ENCODE measurements around the gene PRR7. TPM values are rescaled to one million over a fixed set of nuclear protein-coding genes. Genes with fewer than 3 reads are reported as not detected.

The PRR7 gene
- total RNA-seq, 1 experiment from 2014 or later, result 4.7 TPM

DNA sequence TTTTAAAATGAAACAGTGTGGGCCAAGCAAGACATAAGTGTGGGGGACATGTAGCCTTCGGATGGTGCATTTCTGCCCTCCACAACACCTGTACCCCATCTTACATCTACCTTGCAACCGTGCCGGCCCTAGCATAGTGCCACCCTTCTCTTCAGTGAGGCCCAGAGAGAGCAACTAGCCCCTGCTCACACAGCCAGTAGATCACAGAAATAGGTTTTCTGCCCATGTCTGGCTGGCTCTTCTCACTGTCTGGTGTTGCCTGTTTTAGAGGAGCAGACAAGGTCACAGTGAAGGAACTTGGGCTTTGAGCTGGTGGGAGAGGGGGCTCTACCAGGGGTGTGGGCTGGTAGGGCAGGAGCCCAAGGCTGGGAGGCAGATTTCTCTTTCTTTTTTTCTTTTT is 39.6 kb downstream of the PRR7 start:
- no peak for DNase-seq
- ChIA-PET POLR2A (no interaction called here), CTCF (no interaction called here)
- Mint-ChIP-seq H3K27ac (ENCODE audit: unreplicated experiment) (no peak overlapping the region), H3K9me3 (ENCODE audit: unreplicated experiment) (no peaks in the 10 kb centered on the region), H3K4me3 (ENCODE audit: unreplicated experiment) (no peak overlapping the region), H3K27me3 (ENCODE audit: insufficient read depth, unreplicated experiment) (no peaks in the 10 kb centered on the region), H3K36me3 (ENCODE audit: insufficient read depth, unreplicated experiment) (peaks cover 36% of the 10 kb centered on the region), H3K4me1 (ENCODE audit: low read depth, unreplicated experiment) (peaks cover 6% of the 10 kb centered on the region)
- Histone ChIP-seq H3K27me3 (replicated peaks; ENCODE audit: control insufficient read depth, insufficient read depth, low read length) (no peaks in the 10 kb centered on the region), H3K9me3 (no peaks in the 10 kb centered on the region), H3K36me3 (ENCODE audit: control insufficient read depth, insufficient read depth, low read length) (no peaks in the 10 kb centered on the region), H3K4me1 (0 out of 2 replicates have a peak, but pooled peaks cover 2% of the 10 kb centered on the region), H3K4me3 (ENCODE audit: low read depth, low read length) (no peak overlapping the region)
- intact Hi-C loops (cut with micrococcal nuclease; ENCODE audit: unreplicated experiment), result no loop called here
- TF ChIP-seq CTCF (IDR thresholded peaks at IDR 0.05; ENCODE audit: insufficient read depth in 1 of 2, low read depth in 1 of 2, low read length in 1 of 2, severe bottlenecking in 1 of 2, unreplicated experiment in 1 of 2), result no peak
- no TSS peak for BruUV-seq (replicated peaks)

DNA sequence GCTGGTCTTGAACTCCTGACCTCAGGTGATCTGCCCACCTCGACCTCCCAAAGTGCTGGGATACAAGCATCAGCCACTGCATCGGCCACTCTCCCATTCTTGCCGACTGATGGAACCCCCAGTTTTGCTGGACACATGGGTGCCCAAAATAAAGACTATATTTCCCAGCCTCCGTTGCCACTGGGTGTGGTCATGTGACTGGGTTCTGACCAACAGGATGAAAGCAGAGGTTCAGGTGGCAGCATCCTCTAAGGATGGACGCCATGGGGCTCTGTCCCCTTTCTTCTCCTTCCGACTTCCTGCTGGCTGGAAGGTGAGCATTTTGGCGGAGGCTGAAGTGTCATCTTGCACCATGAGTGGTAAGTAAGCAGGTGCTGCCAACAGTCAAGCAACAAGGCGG is 40.5 kb downstream of the PRR7 start:
- Mint-ChIP-seq H3K36me3 (ENCODE audit: insufficient read depth, unreplicated experiment) (peaks cover 41% of the 10 kb centered on the region), H3K4me3 (ENCODE audit: unreplicated experiment) (no peak overlapping the region), H3K4me1 (ENCODE audit: low read depth, unreplicated experiment) (peaks cover 6% of the 10 kb centered on the region), H3K27me3 (ENCODE audit: insufficient read depth, unreplicated experiment) (no peaks in the 10 kb centered on the region), H3K9me3 (ENCODE audit: unreplicated experiment) (no peaks in the 10 kb centered on the region), H3K27ac (ENCODE audit: unreplicated experiment) (no peak overlapping the region)
- CTCF ChIA-PET, result interaction anchor here (0.6 kb wide), 2 partner anchors 9 to 81 kb away, joined by 6 to 9 read pairs; no protein-coding TSS in a partner anchor
- intact Hi-C loops (cut with micrococcal nuclease; ENCODE audit: unreplicated experiment), result no loop called here
- TF ChIP-seq CTCF (IDR thresholded peaks at IDR 0.05; ENCODE audit: insufficient read depth in 1 of 2, low read depth in 1 of 2, low read length in 1 of 2, severe bottlenecking in 1 of 2, unreplicated experiment in 1 of 2), result no peak
- DNase-seq, result no peak
- no peaks in the 10 kb centered on the region for H3K9me3 ChIP-seq
- no peaks in the 10 kb centered on the region for H3K27me3 ChIP-seq (replicated peaks; ENCODE audit: control insufficient read depth, insufficient read depth, low read length)
- H3K4me3 ChIP-seq (ENCODE audit: low read depth, low read length), result no peak overlapping the region
- no peaks in the 10 kb centered on the region for H3K36me3 ChIP-seq (ENCODE audit: control insufficient read depth, insufficient read depth, low read length)
- H3K4me1 ChIP-seq, result 0 out of 2 replicates have a peak, but pooled peaks cover 4% of the 10 kb centered on the region
- BruUV-seq (replicated peaks), result no TSS peak
- POLR2A ChIA-PET, result no interaction called here

GRCh38 chr5:177487975-177488374 is 41.4 kb downstream of the PRR7 start:
- ChIA-PET POLR2A (interaction anchor here (0.6 kb wide), 1 partner anchor 10 kb away, joined by 3 read pairs; the partner anchor contains the start of gene PDLIM7), CTCF (no interaction called here)
- no peak for DNase-seq
- Mint-ChIP-seq H3K4me1 (ENCODE audit: low read depth, unreplicated experiment) (peaks cover 6% of the 10 kb centered on the region), H3K9me3 (ENCODE audit: unreplicated experiment) (no peaks in the 10 kb centered on the region), H3K36me3 (ENCODE audit: insufficient read depth, unreplicated experiment) (peaks cover 45% of the 10 kb centered on the region), H3K4me3 (ENCODE audit: unreplicated experiment) (no peak overlapping the region), H3K27ac (ENCODE audit: unreplicated experiment) (no peak overlapping the region), H3K27me3 (ENCODE audit: insufficient read depth, unreplicated experiment) (no peaks in the 10 kb centered on the region)
- BruUV-seq (replicated peaks), result no TSS peak
- 0 out of 2 replicates have a peak, but pooled peaks cover 4% of the 10 kb centered on the region for H3K4me1 ChIP-seq
- H3K36me3 ChIP-seq (ENCODE audit: control insufficient read depth, insufficient read depth, low read length), result peaks cover 2% of the 10 kb centered on the region
- H3K27me3 ChIP-seq (replicated peaks; ENCODE audit: control insufficient read depth, insufficient read depth, low read length), result no peaks in the 10 kb centered on the region
- no peak overlapping the region for H3K4me3 ChIP-seq (ENCODE audit: low read depth, low read length)
- H3K9me3 ChIP-seq, result no peaks in the 10 kb centered on the region
- peak; percentile 5 to 20 for TF ChIP-seq CTCF (IDR thresholded peaks at IDR 0.05; ENCODE audit: insufficient read depth in 1 of 2, low read depth in 1 of 2, low read length in 1 of 2, severe bottlenecking in 1 of 2, unreplicated experiment in 1 of 2)
- intact Hi-C loops (cut with micrococcal nuclease; ENCODE audit: unreplicated experiment), result loop anchor here (1.0 kb wide), 1 partner anchor 13 kb away; no protein-coding TSS in a partner anchor
